Measurements from ENCODE around the gene CHRM2. TPM values are rescaled to one million over a fixed set of nuclear protein-coding genes. Genes with fewer than 3 reads are reported as not detected.
"Not testable (repeated sequence)": the region's sequence is repeated elsewhere in the genome, so short reads cannot be mapped to it uniquely, and the experiment has no call there.

CHRM2 gene
- polyA plus RNA-seq (2013, experiment 1 of 4) = not detected
- polyA plus RNA-seq (2013, experiment 2 of 4) = 0.07 TPM
- polyA plus RNA-seq (2013, experiment 3 of 4) = not detected
- 0.08 TPM for polyA plus RNA-seq (2013, experiment 4 of 4)

DNA sequence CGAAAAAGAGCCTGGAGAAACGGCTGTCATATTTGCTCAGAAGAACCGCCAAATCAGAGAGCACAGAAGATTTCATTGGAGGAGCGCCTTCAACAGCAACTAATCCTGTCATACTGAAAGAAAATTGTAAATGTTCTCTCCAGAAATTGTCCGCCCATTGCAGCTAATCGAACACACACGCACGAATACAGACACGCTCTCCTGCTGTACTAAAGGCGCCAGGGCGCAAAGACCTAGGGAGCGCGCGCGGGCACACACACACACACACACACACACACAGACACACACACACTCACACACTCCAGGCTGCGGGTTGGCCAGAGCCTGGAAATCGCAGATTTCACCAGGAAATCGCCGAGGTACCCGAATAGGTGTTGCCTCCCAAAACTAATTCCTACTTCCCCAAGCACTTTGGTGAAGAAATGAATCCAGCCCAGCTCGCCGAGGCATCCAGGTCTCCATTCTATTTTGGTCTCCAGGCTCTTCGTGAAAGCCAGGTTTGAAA is at the start of gene CHRM2:
CHRM2 (plus strand) TSS at position 157 of the 505 bp plus-strand sequence. CDS start 146,214 bp downstream, outside the sequence.
- Histone ChIP-seq H3K36me3 (ENCODE audit: control insufficient read depth, insufficient read depth, low read length) (no peaks in the 10 kb centered on the region), H3K4me3 (ENCODE audit: insufficient read depth, low read depth, low read length) (peak within 1 kb of the TSS; percentile 35), H3K4me1 (ENCODE audit: control insufficient read depth, insufficient read depth, low read length) (peaks cover 22% of the 10 kb centered on the region), H3K9me3 (ENCODE audit: control insufficient read depth, low read length) (no peaks in the 10 kb centered on the region), H3K27ac (ENCODE audit: insufficient read depth, low read depth, low read length, poor library complexity, severe bottlenecking) (no peak within 1 kb of the TSS), H3K27me3 (ENCODE audit: control insufficient read depth, insufficient read depth, low read length, poor library complexity, severe bottlenecking) (peaks cover 78% of the 10 kb centered on the region)
- WGBS, 2 experiments = 3 to 5% methylated on average over 23 of the region's 23 CpGs

DNA sequence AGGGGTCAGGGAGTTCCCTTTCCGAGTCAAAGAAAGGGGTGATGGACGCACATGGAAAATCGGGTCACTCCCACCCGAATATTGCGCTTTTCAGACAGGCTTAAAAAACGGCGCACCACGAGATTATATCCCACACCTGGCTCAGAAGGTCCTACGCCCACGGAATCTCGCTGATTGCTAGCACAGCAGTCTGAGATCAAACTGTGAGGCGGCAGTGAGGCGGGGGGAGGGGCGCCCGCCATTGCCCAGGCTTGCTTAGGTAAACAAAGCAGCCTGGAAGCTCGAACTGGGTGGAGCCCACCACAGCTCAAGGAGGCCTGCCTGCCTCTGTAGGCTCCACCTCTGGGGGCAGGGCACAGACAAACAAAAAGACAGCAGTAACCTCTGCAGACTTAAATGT is 37.1 kb upstream of the CHRM2 start:
- H3K9me3 ChIP-seq (ENCODE audit: control insufficient read depth, low read length); H3K36me3 ChIP-seq (ENCODE audit: control insufficient read depth, insufficient read depth, low read length); H3K4me3 ChIP-seq (ENCODE audit: insufficient read depth, low read depth, low read length); H3K27ac ChIP-seq (ENCODE audit: insufficient read depth, low read depth, low read length, poor library complexity, severe bottlenecking); H3K27me3 ChIP-seq (ENCODE audit: control insufficient read depth, insufficient read depth, low read length, poor library complexity, severe bottlenecking); H3K4me1 ChIP-seq (ENCODE audit: control insufficient read depth, insufficient read depth, low read length): not testable (repeated sequence)
- WGBS, 2 experiments = 20 to 29% methylated on average over 15 of the region's 16 CpGs

DNA sequence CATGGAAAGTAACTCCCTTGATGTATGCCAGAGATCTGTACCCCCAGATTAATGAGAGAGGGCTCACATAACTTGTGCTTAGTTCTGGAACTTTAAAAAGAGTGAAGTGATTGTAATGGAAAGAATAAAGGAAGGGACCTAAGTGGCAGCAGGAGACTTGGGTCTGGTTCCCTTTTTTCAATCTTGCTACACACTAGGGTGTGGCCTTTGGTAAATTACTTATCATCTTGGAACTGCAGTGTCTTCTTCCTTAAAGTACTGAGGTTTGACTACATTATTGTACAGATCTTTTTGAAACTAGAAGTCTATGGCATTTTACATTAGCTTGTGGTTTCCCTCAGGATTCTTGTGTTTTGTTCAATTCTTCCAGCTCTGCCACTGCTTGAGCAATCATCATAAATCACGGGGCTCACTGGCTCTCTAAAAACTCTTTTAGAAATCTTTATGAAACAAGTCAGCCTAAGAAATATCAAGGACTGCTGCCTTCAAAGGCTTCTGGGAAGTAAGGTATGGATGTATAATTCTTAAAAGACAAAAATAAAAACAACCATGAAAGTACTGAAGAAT is 22.5 kb upstream of the CHRM2 start:
- H3K4me1 ChIP-seq (ENCODE audit: control insufficient read depth, insufficient read depth, low read length) = no peaks in the 10 kb centered on the region
- no peaks in the 10 kb centered on the region for H3K27me3 ChIP-seq (ENCODE audit: control insufficient read depth, insufficient read depth, low read length, poor library complexity, severe bottlenecking)
- 94 to 100% methylated on average over 1 of the region's 1 CpG for WGBS, 2 experiments
- H3K4me3 ChIP-seq (ENCODE audit: insufficient read depth, low read depth, low read length) = no peak overlapping the region
- no peaks in the 10 kb centered on the region for H3K36me3 ChIP-seq (ENCODE audit: control insufficient read depth, insufficient read depth, low read length)
- no peak overlapping the region for H3K27ac ChIP-seq (ENCODE audit: insufficient read depth, low read depth, low read length, poor library complexity, severe bottlenecking)
- no peaks in the 10 kb centered on the region for H3K9me3 ChIP-seq (ENCODE audit: control insufficient read depth, low read length)

DNA sequence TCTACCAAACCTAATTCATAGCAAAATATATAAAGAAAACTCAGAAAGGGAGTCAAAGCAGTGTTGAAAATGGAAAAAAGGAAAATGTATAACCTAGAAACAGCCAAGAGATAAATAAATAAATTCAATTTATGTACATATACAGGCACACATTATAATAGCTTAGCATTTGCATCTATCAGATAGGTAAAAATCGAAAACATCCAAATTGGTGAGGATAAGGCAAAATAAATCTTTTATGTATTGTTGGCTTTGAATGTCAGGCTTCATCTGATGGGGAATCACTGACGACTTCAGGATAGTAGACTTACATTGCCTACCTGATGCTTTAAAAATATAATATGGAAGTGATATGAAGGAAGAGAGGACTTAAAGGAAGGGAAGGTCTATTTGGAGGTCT is 20.6 kb upstream of the CHRM2 start:
- Histone ChIP-seq H3K9me3 (ENCODE audit: control insufficient read depth, low read length) (no peaks in the 10 kb centered on the region), H3K27me3 (ENCODE audit: control insufficient read depth, insufficient read depth, low read length, poor library complexity, severe bottlenecking) (no peaks in the 10 kb centered on the region), H3K4me1 (ENCODE audit: control insufficient read depth, insufficient read depth, low read length) (no peaks in the 10 kb centered on the region), H3K27ac (ENCODE audit: insufficient read depth, low read depth, low read length, poor library complexity, severe bottlenecking) (no peak overlapping the region), H3K36me3 (ENCODE audit: control insufficient read depth, insufficient read depth, low read length) (no peaks in the 10 kb centered on the region), H3K4me3 (ENCODE audit: insufficient read depth, low read depth, low read length) (no peak overlapping the region)
- WGBS, 2 experiments = 90 to 93% methylated on average over 2 of the region's 2 CpGs

DNA sequence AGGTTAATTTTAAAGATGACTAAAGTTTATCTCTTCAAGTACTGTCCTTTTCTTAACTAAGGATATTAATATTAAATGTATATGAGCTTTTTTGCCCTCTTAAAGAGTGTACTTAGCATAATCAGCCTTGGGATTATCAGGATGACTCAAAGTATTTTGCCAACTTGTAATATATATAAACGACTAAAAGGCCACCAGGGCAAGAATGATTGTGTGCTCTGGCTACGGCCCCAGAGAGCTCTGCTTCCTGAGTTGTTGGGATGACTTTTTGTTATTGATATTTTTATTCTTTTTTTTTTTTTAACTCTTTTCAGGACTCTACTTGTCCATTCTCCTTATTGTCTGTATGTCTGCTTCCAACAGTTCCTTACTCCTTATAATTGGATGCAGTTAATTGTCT is 14.8 kb upstream of the CHRM2 start:
- Histone ChIP-seq H3K4me1 (ENCODE audit: control insufficient read depth, insufficient read depth, low read length) (no peaks in the 10 kb centered on the region), H3K4me3 (ENCODE audit: insufficient read depth, low read depth, low read length) (no peak overlapping the region), H3K27me3 (ENCODE audit: control insufficient read depth, insufficient read depth, low read length, poor library complexity, severe bottlenecking) (no peaks in the 10 kb centered on the region), H3K27ac (ENCODE audit: insufficient read depth, low read depth, low read length, poor library complexity, severe bottlenecking) (no peak overlapping the region), H3K36me3 (ENCODE audit: control insufficient read depth, insufficient read depth, low read length) (no peaks in the 10 kb centered on the region), H3K9me3 (ENCODE audit: control insufficient read depth, low read length) (no peaks in the 10 kb centered on the region)
- 100% methylated on average over 1 to 2 of the region's 2 CpGs for WGBS, 2 experiments

DNA sequence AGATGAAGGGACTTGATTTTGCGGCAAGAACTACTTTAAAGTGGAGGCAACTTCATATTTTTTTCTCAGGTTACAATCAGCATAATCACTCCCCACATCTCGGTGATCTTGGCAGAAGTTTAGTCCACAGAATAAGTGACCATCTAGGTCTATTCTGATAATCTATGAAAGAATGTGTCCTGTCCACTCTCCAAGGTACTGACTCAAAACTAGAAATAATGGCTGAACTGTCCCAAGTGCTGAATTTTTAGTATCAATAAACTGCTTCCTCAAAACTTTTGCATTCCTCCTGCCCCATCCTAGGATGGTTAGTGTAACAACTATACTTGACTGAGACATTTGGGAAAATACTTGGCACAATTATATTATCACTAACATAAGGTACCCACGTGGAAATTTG is 10.9 kb upstream of the CHRM2 start:
- H3K36me3 ChIP-seq (ENCODE audit: control insufficient read depth, insufficient read depth, low read length) = no peaks in the 10 kb centered on the region
- 74% methylated on average over 3 of the region's 3 CpGs for WGBS, 2 experiments
- H3K4me3 ChIP-seq (ENCODE audit: insufficient read depth, low read depth, low read length) = no peak overlapping the region
- H3K9me3 ChIP-seq (ENCODE audit: control insufficient read depth, low read length) = no peaks in the 10 kb centered on the region
- no peaks in the 10 kb centered on the region for H3K27me3 ChIP-seq (ENCODE audit: control insufficient read depth, insufficient read depth, low read length, poor library complexity, severe bottlenecking)
- H3K4me1 ChIP-seq (ENCODE audit: control insufficient read depth, insufficient read depth, low read length) = no peaks in the 10 kb centered on the region
- no peak overlapping the region for H3K27ac ChIP-seq (ENCODE audit: insufficient read depth, low read depth, low read length, poor library complexity, severe bottlenecking)

DNA sequence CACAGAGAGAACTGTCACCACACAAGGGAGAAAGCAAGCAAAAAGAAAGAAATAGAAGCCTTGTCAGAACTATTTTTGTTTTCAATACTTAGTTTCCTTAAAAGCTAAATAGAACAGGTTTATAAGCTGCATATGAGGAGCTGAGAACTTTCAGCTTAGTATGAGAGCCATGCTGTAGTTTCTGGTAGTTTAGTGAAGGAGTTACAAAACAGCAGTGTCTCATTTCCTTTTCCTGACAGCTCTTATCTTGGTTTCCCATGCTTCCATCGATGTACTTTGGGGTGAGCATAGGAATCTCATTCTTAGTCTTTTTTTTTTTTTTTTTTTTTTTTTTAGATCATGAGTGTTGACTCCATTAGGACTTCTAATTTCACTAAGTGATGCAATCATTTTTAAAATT is 8.6 kb upstream of the CHRM2 start:
- H3K9me3 ChIP-seq (ENCODE audit: control insufficient read depth, low read length) = no peaks in the 10 kb centered on the region
- no peak overlapping the region for H3K27ac ChIP-seq (ENCODE audit: insufficient read depth, low read depth, low read length, poor library complexity, severe bottlenecking)
- H3K4me1 ChIP-seq (ENCODE audit: control insufficient read depth, insufficient read depth, low read length) = no peaks in the 10 kb centered on the region
- no peak overlapping the region for H3K4me3 ChIP-seq (ENCODE audit: insufficient read depth, low read depth, low read length)
- no CpG with 5 or more reads among the region's 1 CpG for WGBS, 2 experiments
- H3K27me3 ChIP-seq (ENCODE audit: control insufficient read depth, insufficient read depth, low read length, poor library complexity, severe bottlenecking) = peaks cover 3% of the 10 kb centered on the region
- H3K36me3 ChIP-seq (ENCODE audit: control insufficient read depth, insufficient read depth, low read length) = no peaks in the 10 kb centered on the region

DNA sequence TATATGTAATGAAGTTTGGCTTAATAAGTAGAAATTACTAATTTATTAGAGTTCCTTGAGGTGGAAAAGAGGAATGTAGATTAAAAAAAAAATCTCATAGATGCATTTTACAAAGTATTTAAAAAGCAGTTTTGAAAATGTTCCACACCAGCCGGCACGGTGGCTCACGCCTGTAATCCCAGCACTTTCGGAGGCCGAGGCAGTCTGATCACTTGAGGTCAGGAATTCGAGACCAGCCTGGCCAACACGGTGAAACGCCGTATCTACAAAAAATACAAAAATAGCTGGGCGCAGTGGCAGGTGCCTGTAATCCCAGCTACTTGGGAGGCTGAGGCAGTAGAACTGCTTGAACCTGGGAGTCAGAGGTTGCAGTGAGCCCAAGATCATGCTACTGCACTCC is 3.2 kb upstream of the CHRM2 start:
- Histone ChIP-seq H3K4me1 (ENCODE audit: control insufficient read depth, insufficient read depth, low read length) (peaks cover 12% of the 10 kb centered on the region), H3K27ac (ENCODE audit: insufficient read depth, low read depth, low read length, poor library complexity, severe bottlenecking) (no peak overlapping the region), H3K36me3 (ENCODE audit: control insufficient read depth, insufficient read depth, low read length) (no peaks in the 10 kb centered on the region), H3K4me3 (ENCODE audit: insufficient read depth, low read depth, low read length) (no peak overlapping the region), H3K27me3 (ENCODE audit: control insufficient read depth, insufficient read depth, low read length, poor library complexity, severe bottlenecking) (peaks cover 45% of the 10 kb centered on the region), H3K9me3 (ENCODE audit: control insufficient read depth, low read length) (no peaks in the 10 kb centered on the region)
- 92% methylated on average over 10 of the region's 10 CpGs for WGBS, 2 experiments

DNA sequence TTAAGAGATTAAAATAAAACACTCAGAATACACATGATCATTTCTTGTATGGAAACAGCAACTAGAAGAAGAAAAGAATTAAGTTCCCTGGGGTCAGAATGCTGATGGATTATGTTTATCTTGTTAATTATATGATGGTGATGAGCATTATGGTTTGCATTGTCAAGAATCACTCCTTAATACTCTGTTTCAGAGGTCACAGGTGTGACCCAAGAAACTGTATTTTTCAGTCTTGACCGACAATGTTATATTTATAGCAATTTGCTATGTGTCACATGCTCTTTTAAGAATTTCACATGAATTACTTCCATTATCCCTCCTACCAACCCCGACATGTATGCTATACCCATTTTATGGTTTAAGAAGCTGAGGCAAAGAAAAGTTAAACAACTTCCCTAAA is 2.7 kb upstream of the CHRM2 start:
- 80 to 89% methylated on average over 2 of the region's 2 CpGs for WGBS, 2 experiments
- H3K36me3 ChIP-seq (ENCODE audit: control insufficient read depth, insufficient read depth, low read length) = no peaks in the 10 kb centered on the region
- H3K27me3 ChIP-seq (ENCODE audit: control insufficient read depth, insufficient read depth, low read length, poor library complexity, severe bottlenecking) = peaks cover 50% of the 10 kb centered on the region
- no peak overlapping the region for H3K27ac ChIP-seq (ENCODE audit: insufficient read depth, low read depth, low read length, poor library complexity, severe bottlenecking)
- H3K4me1 ChIP-seq (ENCODE audit: control insufficient read depth, insufficient read depth, low read length) = peaks cover 17% of the 10 kb centered on the region
- no peak overlapping the region for H3K4me3 ChIP-seq (ENCODE audit: insufficient read depth, low read depth, low read length)
- H3K9me3 ChIP-seq (ENCODE audit: control insufficient read depth, low read length) = no peaks in the 10 kb centered on the region

DNA sequence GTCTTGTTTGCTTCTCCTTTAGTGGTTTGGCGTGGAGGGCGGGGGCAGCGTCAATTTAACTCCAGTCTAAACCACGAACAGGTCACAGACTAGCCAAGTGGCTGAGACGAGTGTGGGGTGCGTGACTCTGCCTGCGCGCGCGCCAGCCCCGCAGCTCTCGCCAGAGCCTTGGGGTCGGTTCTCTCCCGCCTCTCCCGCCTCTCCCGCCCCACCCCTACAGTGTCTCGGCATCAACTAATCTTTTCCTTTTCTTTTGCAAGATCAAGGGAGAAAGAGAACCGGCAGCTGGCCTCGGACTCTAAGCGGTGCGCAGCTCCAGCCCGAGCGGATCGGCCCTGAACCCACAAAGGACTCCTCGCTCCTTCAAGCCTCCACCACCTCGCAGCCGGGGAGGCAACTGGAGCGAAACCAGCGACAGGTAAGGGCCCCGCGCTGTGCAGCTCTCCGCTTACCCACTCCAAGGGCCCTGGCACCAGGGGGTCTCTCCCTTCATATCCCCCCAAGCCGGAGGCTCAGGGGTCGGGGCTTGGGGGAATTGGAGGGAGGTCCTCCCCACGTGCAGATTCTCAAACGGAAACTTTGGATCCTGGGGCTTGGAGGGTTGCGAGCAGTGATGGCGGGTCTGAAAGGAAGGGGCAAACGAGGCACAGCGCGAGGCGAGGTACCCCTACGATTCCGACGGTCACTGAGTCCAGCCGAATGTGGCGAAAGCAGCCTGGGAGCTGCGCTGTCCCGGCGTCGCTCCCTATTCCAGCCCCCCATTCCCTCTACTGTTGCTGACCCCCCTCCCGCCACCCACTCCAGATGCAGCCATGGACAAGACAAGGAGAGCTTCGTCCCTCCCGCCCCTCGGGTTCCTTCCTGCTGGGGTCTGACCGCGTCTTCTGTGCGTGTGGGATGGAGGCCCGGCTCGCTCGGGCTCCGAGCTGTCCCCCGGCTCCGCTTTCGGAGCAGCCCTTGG is 829 bp downstream of the CHRM2 start:
- Histone ChIP-seq H3K4me3 (ENCODE audit: insufficient read depth, low read depth, low read length) (peak overlapping the region; percentile 35), H3K4me1 (ENCODE audit: control insufficient read depth, insufficient read depth, low read length) (peaks cover 22% of the 10 kb centered on the region), H3K27ac (ENCODE audit: insufficient read depth, low read depth, low read length, poor library complexity, severe bottlenecking) (no peak overlapping the region), H3K27me3 (ENCODE audit: control insufficient read depth, insufficient read depth, low read length, poor library complexity, severe bottlenecking) (peaks cover 82% of the 10 kb centered on the region), H3K9me3 (ENCODE audit: control insufficient read depth, low read length) (no peaks in the 10 kb centered on the region), H3K36me3 (ENCODE audit: control insufficient read depth, insufficient read depth, low read length) (no peaks in the 10 kb centered on the region)
- WGBS, 2 experiments = 2% methylated on average over 65 of the region's 65 CpGs

Data from ectodermal cell (in vitro differentiated cells).